HG03175 (cell line): Measurements from ENCODE around the gene RTF2.

ENCODE experiments used
- ATAC-seq: cut with Tn5 transposase; IDR thresholded peaks from one replicate; pipeline ENCODE4 v1.9.1; 2021; ENCODE audit warnings: mild to moderate bottlenecking, moderate library complexity; ENCODE audit not compliant: unreplicated experiment

The RTF2 gene

GRCh38 chr20:56437196-56437960, 31.0 kb upstream of the RTF2 start:
- ATAC-seq, result no peak

GRCh38 chr20:56438284-56438683, 30.1 kb upstream of the RTF2 start:
- no peak for ATAC-seq

GRCh38 chr20:56439771-56440291, 28.6 kb upstream of the RTF2 start:
- ATAC-seq, result no peak

GRCh38 chr20:56440346-56441007, 27.9 kb upstream of the RTF2 start:
- no peak for ATAC-seq

GRCh38 chr20:56442389-56443365, 25.8 kb upstream of the RTF2 start:
- no peak for ATAC-seq

GRCh38 chr20:56443654-56444540, 24.5 kb upstream of the RTF2 start:
- no peak for ATAC-seq

GRCh38 chr20:56445130-56445529, 23.3 kb upstream of the RTF2 start:
- no peak for ATAC-seq

- no peak for ATAC-seq
Measured at GRCh38 chr20:56445540-56445939, 22.9 kb upstream of the RTF2 start.

- no peak for ATAC-seq
Measured at GRCh38 chr20:56447227-56447626, 21.2 kb upstream of the RTF2 start.

GRCh38 chr20:56449459-56449858, 19.0 kb upstream of the RTF2 start:
- ATAC-seq, result no peak

GRCh38 chr20:56451056-56451765, 17.2 kb upstream of the RTF2 start:
- no peak for ATAC-seq

- peak; percentile 76 for ATAC-seq
Measured at GRCh38 chr20:56453352-56453751, 15.1 kb upstream of the RTF2 start.

- peak; percentile 88 for ATAC-seq
Measured at GRCh38 chr20:56454754-56455153, 13.7 kb upstream of the RTF2 start.

GRCh38 chr20:56458206-56458821, 10.1 kb upstream of the RTF2 start:
- no peak for ATAC-seq

GRCh38 chr20:56460459-56460858, 8.0 kb upstream of the RTF2 start:
- no peak for ATAC-seq

- no peak for ATAC-seq
Measured at GRCh38 chr20:56461576-56461975, 6.9 kb upstream of the RTF2 start.

GRCh38 chr20:56463428-56463827, 5.0 kb upstream of the RTF2 start:
- ATAC-seq, result no peak

- no peak for ATAC-seq
Measured at GRCh38 chr20:56465997-56466396, 2.4 kb upstream of the RTF2 start.

GRCh38 chr20:56467968-56468315, 485 bp upstream of the RTF2 start:
- ATAC-seq, result no peak
